ENCODE data around the gene OIT3. TPM values are rescaled to one million over a fixed set of nuclear protein-coding genes. Genes with fewer than 3 reads are reported as not detected.

OIT3 gene
- total RNA-seq, 1 experiment from 2014 or later, result 0.10 TPM

Other genes starting within 250 kb of the OIT3 start
- 39.5 and 49.4 TPM in 2 replicates for gene MCU, start 201.6 kb upstream of the OIT3 start, total RNA-seq (2014; rRNA removed; shearing (Covaris generic))
- gene PLA2G12B, start 61.1 kb downstream of the OIT3 start, total RNA-seq (2014; rRNA removed; shearing (Covaris generic)), result 0.14 and 0.33 TPM in 2 replicates
- 37.3 and 76.5 TPM in 2 replicates for gene P4HA1, start 203.1 kb downstream of the OIT3 start, total RNA-seq (2014; rRNA removed; shearing (Covaris generic))
- 0.38 and 1.3 TPM in 2 replicates for gene NUDT13, start 216.7 kb downstream of the OIT3 start, total RNA-seq (2014; rRNA removed; shearing (Covaris generic))

Data from H7 (cell line).